ENCODE data around the gene FLT4.

FLT4 gene

GRCh38 chr5:180586870-180587269 is 62.5 kb downstream of the FLT4 start:
- Histone ChIP-seq H3K27me3 (ENCODE audit: control insufficient read depth, low read length) (peaks cover 7% of the 10 kb centered on the region; the same call in 1 of the 2 replicates), H3K27ac (ENCODE audit: low read depth, low read length) (no peak overlapping the region), H3K4me2 (ENCODE audit: low read length) (no peak overlapping the region), H3K9me2 (replicated peaks; ENCODE audit: control insufficient read depth, low read length) (no peaks in the 10 kb centered on the region), H3K9me3 (ENCODE audit: control insufficient read depth, insufficient read depth, low read length) (no peaks in the 10 kb centered on the region), H3K36me3 (ENCODE audit: control insufficient read depth, low read length) (no peaks in the 10 kb centered on the region), H3K4me1 (ENCODE audit: control insufficient read depth, low read length) (peaks cover 6% of the 10 kb centered on the region), H3K4me3 (ENCODE audit: low read length) (no peak overlapping the region), H3K79me2 (ENCODE audit: control insufficient read depth, low read length) (no peaks in the 10 kb centered on the region), H4K20me1 (ENCODE audit: control insufficient read depth, insufficient read depth, low read depth, low read length) (no peaks in the 10 kb centered on the region), H3F3A (ENCODE audit: control insufficient read depth, insufficient read depth) (no peaks in the 10 kb centered on the region)
- TF ChIP-seq CTCF (IDR thresholded peaks at IDR 0.05; ENCODE audit: low read depth, low read length, poor library complexity, severe bottlenecking) = no peak
- TF ChIP-seq EZH2phosphoT487 (IDR thresholded peaks at IDR 0.05; ENCODE audit: borderline replicate concordance, low read length) = no peak

GRCh38 chr5:180586204-180586603 is 63.2 kb downstream of the FLT4 start:
- Histone ChIP-seq H4K20me1 (ENCODE audit: control insufficient read depth, insufficient read depth, low read depth, low read length) (no peaks in the 10 kb centered on the region), H3F3A (ENCODE audit: control insufficient read depth, insufficient read depth) (no peaks in the 10 kb centered on the region), H3K36me3 (ENCODE audit: control insufficient read depth, low read length) (no peaks in the 10 kb centered on the region), H3K4me2 (ENCODE audit: low read length) (no peak overlapping the region), H3K79me2 (ENCODE audit: control insufficient read depth, low read length) (no peaks in the 10 kb centered on the region), H3K4me3 (ENCODE audit: low read length) (no peak overlapping the region), H3K9me2 (replicated peaks; ENCODE audit: control insufficient read depth, low read length) (no peaks in the 10 kb centered on the region), H3K4me1 (ENCODE audit: control insufficient read depth, low read length) (peaks cover 6% of the 10 kb centered on the region), H3K27ac (ENCODE audit: low read depth, low read length) (no peak overlapping the region), H3K27me3 (ENCODE audit: control insufficient read depth, low read length) (peaks cover 7% of the 10 kb centered on the region; the same call in 1 of the 2 replicates), H3K9me3 (ENCODE audit: control insufficient read depth, insufficient read depth, low read length) (no peaks in the 10 kb centered on the region)
- TF ChIP-seq CTCF (IDR thresholded peaks at IDR 0.05; ENCODE audit: low read depth, low read length, poor library complexity, severe bottlenecking) (no peak), EZH2phosphoT487 (IDR thresholded peaks at IDR 0.05; ENCODE audit: borderline replicate concordance, low read length) (no peak)

- no peaks in the 10 kb centered on the region for H3K4me1 ChIP-seq (ENCODE audit: control insufficient read depth, low read length)
- H3K79me2 ChIP-seq (ENCODE audit: control insufficient read depth, low read length) = no peaks in the 10 kb centered on the region
- H3K27ac ChIP-seq (ENCODE audit: low read depth, low read length) = no peak overlapping the region
- 0 out of 2 replicates have a peak, but pooled peaks cover 3% of the 10 kb centered on the region for H3K27me3 ChIP-seq (ENCODE audit: control insufficient read depth, low read length)
- no peaks in the 10 kb centered on the region for H3F3A ChIP-seq (ENCODE audit: control insufficient read depth, insufficient read depth)
- no peaks in the 10 kb centered on the region for H3K9me2 ChIP-seq (replicated peaks; ENCODE audit: control insufficient read depth, low read length)
- no peaks in the 10 kb centered on the region for H3K9me3 ChIP-seq (ENCODE audit: control insufficient read depth, insufficient read depth, low read length)
- no peak overlapping the region for H3K4me2 ChIP-seq (ENCODE audit: low read length)
- no peak overlapping the region for H3K4me3 ChIP-seq (ENCODE audit: low read length)
- no peak for TF ChIP-seq CTCF (IDR thresholded peaks at IDR 0.05; ENCODE audit: low read depth, low read length, poor library complexity, severe bottlenecking)
- TF ChIP-seq EZH2phosphoT487 (IDR thresholded peaks at IDR 0.05; ENCODE audit: borderline replicate concordance, low read length) = no peak
- H3K36me3 ChIP-seq (ENCODE audit: control insufficient read depth, low read length) = no peaks in the 10 kb centered on the region
- no peaks in the 10 kb centered on the region for H4K20me1 ChIP-seq (ENCODE audit: control insufficient read depth, insufficient read depth, low read depth, low read length)
Observed at GRCh38 chr5:180583738-180584137, 65.7 kb downstream of the FLT4 start.

All from DOHH2 (cell line).